ENCODE data around the gene PPP2R2C. TPM values are rescaled to one million over a fixed set of nuclear protein-coding genes. Genes with fewer than 3 reads are reported as not detected.

PPP2R2C gene
- polyA plus RNA-seq, 1 donor (not counting 4 experiments of a cell fraction or from before 2014, with no cell fraction given): 12.3 TPM

- Histone ChIP-seq H3K27ac (ENCODE audit: control insufficient read depth, insufficient read depth, low read length) (no peak overlapping the region), H3K36me3 (ENCODE audit: control insufficient read depth in 2 of 2, extremely low read depth in 1 of 2, insufficient read depth in 2 of 2, low read length in 2 of 2) (peaks cover 0 to 5% of the 10 kb centered on the region in 2 experiments), H3K79me2 (ENCODE audit: control insufficient read depth, insufficient read depth, low read length) (no peaks in the 10 kb centered on the region), H3K4me1 (ENCODE audit: control insufficient read depth, extremely low read depth, insufficient read depth, low read length) (peaks cover 12% of the 10 kb centered on the region), H3K4me2 (ENCODE audit: control insufficient read depth, extremely low read depth, insufficient read depth, low read depth, low read length) (no peak overlapping the region), H3K9ac (ENCODE audit: control insufficient read depth, extremely low read depth, insufficient read depth, low read length) (no peak overlapping the region), H3K4me3 (ENCODE audit: control insufficient read depth in 2 of 3, extremely low read depth in 1 of 3, insufficient read depth in 2 of 3, low read depth in 1 of 3, low read length in 3 of 3) (no peak overlapping the region), H3K27me3 (ENCODE audit: control insufficient read depth, extremely low read depth, insufficient read depth, low read length) (no peaks in the 10 kb centered on the region), H3K9me3 (ENCODE audit: control insufficient read depth, low read depth, low read length) (no peaks in the 10 kb centered on the region), H2AFZ (ENCODE audit: control insufficient read depth, low read length) (no peak overlapping the region), H4K20me1 (ENCODE audit: control insufficient read depth, extremely low read depth, insufficient read depth, low read length) (no peaks in the 10 kb centered on the region), H3K9me1 (ENCODE audit: control insufficient read depth, extremely low read depth, insufficient read depth, low read length) (no peaks in the 10 kb centered on the region)
- dilution Hi-C loops (cut with MboI; ENCODE audit: extremely low pct_ligation_motif_present, low sequenced_read_pairs): no loop called here
- FAIRE-seq: no peak
- no peak for DNase-seq (ENCODE audit: low read depth, low spot score)
- no peak for TF ChIP-seq EZH2 (IDR thresholded peaks at IDR 0.05; ENCODE audit: low read length)
- TF ChIP-seq, protein P1, sequence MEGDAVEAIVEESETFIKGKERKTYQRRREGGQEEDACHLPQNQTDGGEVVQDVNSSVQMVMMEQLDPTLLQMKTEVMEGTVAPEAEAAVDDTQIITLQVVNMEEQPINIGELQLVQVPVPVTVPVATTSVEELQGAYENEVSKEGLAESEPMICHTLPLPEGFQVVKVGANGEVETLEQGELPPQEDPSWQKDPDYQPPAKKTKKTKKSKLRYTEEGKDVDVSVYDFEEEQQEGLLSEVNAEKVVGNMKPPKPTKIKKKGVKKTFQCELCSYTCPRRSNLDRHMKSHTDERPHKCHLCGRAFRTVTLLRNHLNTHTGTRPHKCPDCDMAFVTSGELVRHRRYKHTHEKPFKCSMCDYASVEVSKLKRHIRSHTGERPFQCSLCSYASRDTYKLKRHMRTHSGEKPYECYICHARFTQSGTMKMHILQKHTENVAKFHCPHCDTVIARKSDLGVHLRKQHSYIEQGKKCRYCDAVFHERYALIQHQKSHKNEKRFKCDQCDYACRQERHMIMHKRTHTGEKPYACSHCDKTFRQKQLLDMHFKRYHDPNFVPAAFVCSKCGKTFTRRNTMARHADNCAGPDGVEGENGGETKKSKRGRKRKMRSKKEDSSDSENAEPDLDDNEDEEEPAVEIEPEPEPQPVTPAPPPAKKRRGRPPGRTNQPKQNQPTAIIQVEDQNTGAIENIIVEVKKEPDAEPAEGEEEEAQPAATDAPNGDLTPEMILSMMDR (optimal IDR thresholded peaks at IDR 0.05 in 1 of 3, IDR thresholded peaks at IDR 0.05 in 1 of 3, conservative IDR thresholded peaks at IDR 0.05 in 1 of 3; ENCODE audit: extremely low read depth in 1 of 3, insufficient read depth in 2 of 3, low read length in 3 of 3): no peak
Measured at GRCh38 chr4:6322761-6323566, 149.4 kb downstream of the PPP2R2C start.

- H3K4me2 ChIP-seq (ENCODE audit: control insufficient read depth, extremely low read depth, insufficient read depth, low read depth, low read length): no peak overlapping the region
- no peaks in the 10 kb centered on the region for H4K20me1 ChIP-seq (ENCODE audit: control insufficient read depth, extremely low read depth, insufficient read depth, low read length)
- no peak overlapping the region for H3K9ac ChIP-seq (ENCODE audit: control insufficient read depth, extremely low read depth, insufficient read depth, low read length)
- dilution Hi-C loops (cut with MboI; ENCODE audit: extremely low pct_ligation_motif_present, low sequenced_read_pairs): no loop called here
- H3K4me1 ChIP-seq (ENCODE audit: control insufficient read depth, extremely low read depth, insufficient read depth, low read length): peaks cover 11% of the 10 kb centered on the region
- H3K79me2 ChIP-seq (ENCODE audit: control insufficient read depth, insufficient read depth, low read length): no peaks in the 10 kb centered on the region
- no peak for DNase-seq (ENCODE audit: low read depth, low spot score)
- no peak overlapping the region for H2AFZ ChIP-seq (ENCODE audit: control insufficient read depth, low read length)
- H3K36me3 ChIP-seq (ENCODE audit: control insufficient read depth in 2 of 2, extremely low read depth in 1 of 2, insufficient read depth in 2 of 2, low read length in 2 of 2): peaks cover 0 to 5% of the 10 kb centered on the region in 2 experiments
- TF ChIP-seq, protein P1 (optimal IDR thresholded peaks at IDR 0.05 in 1 of 3, IDR thresholded peaks at IDR 0.05 in 1 of 3, conservative IDR thresholded peaks at IDR 0.05 in 1 of 3; ENCODE audit: extremely low read depth in 1 of 3, insufficient read depth in 2 of 3, low read length in 3 of 3): no peak
- no peak for TF ChIP-seq EZH2 (IDR thresholded peaks at IDR 0.05; ENCODE audit: low read length)
- FAIRE-seq: no peak
- H3K4me3 ChIP-seq (ENCODE audit: control insufficient read depth in 2 of 3, extremely low read depth in 1 of 3, insufficient read depth in 2 of 3, low read depth in 1 of 3, low read length in 3 of 3): no peak overlapping the region
- no peaks in the 10 kb centered on the region for H3K9me3 ChIP-seq (ENCODE audit: control insufficient read depth, low read depth, low read length)
- H3K27ac ChIP-seq (ENCODE audit: control insufficient read depth, insufficient read depth, low read length): no peak overlapping the region
- H3K9me1 ChIP-seq (ENCODE audit: control insufficient read depth, extremely low read depth, insufficient read depth, low read length): no peaks in the 10 kb centered on the region
- H3K27me3 ChIP-seq (ENCODE audit: control insufficient read depth, extremely low read depth, insufficient read depth, low read length): no peaks in the 10 kb centered on the region
Measured at GRCh38 chr4:6322067-6322760, 150.2 kb downstream of the PPP2R2C start.
